Neural cell (in vitro differentiated cells): ENCODE data around the gene UBE2K.
"Not testable (repeated sequence)": the region's sequence is repeated elsewhere in the genome, so short reads cannot be mapped to it uniquely, and the experiment has no call there.

Source experiments
- EP300 ChIP-seq: fragments of 450-650 bp; conservative IDR thresholded peaks from 2 replicates; pipeline ENCODE4 v1.6.1; 2014; ENCODE audit warnings: antibody characterized with exemption, mild to moderate bottlenecking, moderate library complexity; ENCODE audit not compliant: poor library complexity, severe bottlenecking
- EZH2 ChIP-seq: fragments of 200-600, 300-800 bp; shearing (Covaris generic), sonication (generic); IDR thresholded peaks from 2 replicates; pipeline ENCODE4 v1.6.1; 2014; ENCODE audit warnings: antibody characterized with exemption, low read length, borderline replicate concordance, mild to moderate bottlenecking; ENCODE audit not compliant: insufficient read depth, poor library complexity, severe bottlenecking
- POLR2AphosphoS5 ChIP-seq: IDR thresholded peaks from 2 replicates; pipeline ENCODE4 v1.6.1; 2012
- RAD21 ChIP-seq: fragments of 450-650 bp; conservative IDR thresholded peaks from 2 replicates; pipeline ENCODE4 v1.6.1; 2014; ENCODE audit warnings: antibody characterized with exemption, mild to moderate bottlenecking, moderate library complexity
- SMC3 ChIP-seq: fragments of 450-650 bp; conservative IDR thresholded peaks from 2 replicates; pipeline ENCODE4 v1.6.1; 2014; ENCODE audit warnings: antibody characterized with exemption, mild to moderate bottlenecking, moderate library complexity; ENCODE audit not compliant: poor library complexity
- TAF1 ChIP-seq: IDR thresholded peaks from 2 replicates; pipeline ENCODE4 v1.6.1; 2012; ENCODE audit warnings: low read depth
- TF ChIP-seq, protein P1 (sequence below): fragments of 450-650 bp; IDR thresholded peaks from 2 replicates; pipeline ENCODE4 v1.5.1; 2014; ENCODE audit warnings: antibody characterized with exemption, mild to moderate bottlenecking, moderate library complexity; ENCODE audit not compliant: poor library complexity, severe bottlenecking

DNA sequence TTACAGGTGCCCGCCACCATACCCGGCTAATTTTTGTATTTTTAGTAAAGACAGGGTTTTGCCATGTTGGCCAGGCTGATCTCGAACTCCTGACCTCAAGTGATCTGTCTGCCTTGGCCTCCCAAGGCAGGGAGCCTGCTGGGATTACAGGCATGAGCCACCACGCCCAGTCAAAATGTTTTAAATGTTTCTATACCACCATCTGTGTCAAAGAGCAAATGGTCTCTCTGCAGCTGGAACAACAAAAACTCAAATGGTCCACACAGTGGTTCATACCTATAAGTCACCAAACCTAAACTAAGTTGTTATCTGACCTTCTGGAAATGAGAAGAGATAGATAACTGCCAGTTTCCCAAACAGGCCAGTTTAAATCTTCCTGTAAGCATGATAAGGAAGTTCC, 46.4 kb upstream of the UBE2K start:
- TF ChIP-seq EZH2, EP300, POLR2AphosphoS5, RAD21, TAF1, SMC3: not testable (repeated sequence)
- TF ChIP-seq, protein P1, sequence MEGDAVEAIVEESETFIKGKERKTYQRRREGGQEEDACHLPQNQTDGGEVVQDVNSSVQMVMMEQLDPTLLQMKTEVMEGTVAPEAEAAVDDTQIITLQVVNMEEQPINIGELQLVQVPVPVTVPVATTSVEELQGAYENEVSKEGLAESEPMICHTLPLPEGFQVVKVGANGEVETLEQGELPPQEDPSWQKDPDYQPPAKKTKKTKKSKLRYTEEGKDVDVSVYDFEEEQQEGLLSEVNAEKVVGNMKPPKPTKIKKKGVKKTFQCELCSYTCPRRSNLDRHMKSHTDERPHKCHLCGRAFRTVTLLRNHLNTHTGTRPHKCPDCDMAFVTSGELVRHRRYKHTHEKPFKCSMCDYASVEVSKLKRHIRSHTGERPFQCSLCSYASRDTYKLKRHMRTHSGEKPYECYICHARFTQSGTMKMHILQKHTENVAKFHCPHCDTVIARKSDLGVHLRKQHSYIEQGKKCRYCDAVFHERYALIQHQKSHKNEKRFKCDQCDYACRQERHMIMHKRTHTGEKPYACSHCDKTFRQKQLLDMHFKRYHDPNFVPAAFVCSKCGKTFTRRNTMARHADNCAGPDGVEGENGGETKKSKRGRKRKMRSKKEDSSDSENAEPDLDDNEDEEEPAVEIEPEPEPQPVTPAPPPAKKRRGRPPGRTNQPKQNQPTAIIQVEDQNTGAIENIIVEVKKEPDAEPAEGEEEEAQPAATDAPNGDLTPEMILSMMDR, result not testable (repeated sequence)
